Thoracic aorta (tissue), 2 donors: Measurements from ENCODE around the gene VGLL4. TPM values are rescaled to one million over a fixed set of nuclear protein-coding genes. Genes with fewer than 3 reads are reported as not detected.

Experiments
- ATAC-seq: fragments of 150-250 bp; one replicate; pipeline ENCODE4 v1.8.0; 2017; ENCODE audit warnings: low read depth; ENCODE audit not compliant: insufficient number of reproducible peaks, low FRiP score
- DNase-seq: peaks from one replicate; pipeline ENCODE4 v3.0.0-alpha.2; 2020; ENCODE audit warnings: low spot score
- H3K27ac ChIP-seq, 2 donors: fragments of 200-600 bp; sonication (generic); 1 replicate in 1 of 2; 2 replicates in 1 of 2; pipeline ENCODE4 v1.5.1; 2016; ENCODE audit warnings: mild to moderate bottlenecking in 2 of 2, moderate library complexity in 2 of 2
- H3K27me3 ChIP-seq: fragments of 200-600 bp; sonication (generic); replicated peaks from 2 replicates; pipeline ENCODE4 v1.6.0; 2016; ENCODE audit warnings: mild to moderate bottlenecking; ENCODE audit not compliant: insufficient read depth
- H3K36me3 ChIP-seq: fragments of 200-600 bp; sonication (generic); one replicate; pipeline ENCODE4 v1.5.1; 2016
- H3K4me1 ChIP-seq, 2 donors: fragments of 200-600 bp; sonication (generic); 1 replicate in 1 of 2; 2 replicates in 1 of 2; pipeline versions ENCODE4 v1.5.1 to v1.6.0; 2016; ENCODE audit warnings: low read depth in 2 of 2, mild to moderate bottlenecking in 1 of 2; ENCODE audit not compliant: control insufficient read depth in 1 of 2
- H3K4me3 ChIP-seq: fragments of 200-600 bp; sonication (generic); 2 replicates; pipeline ENCODE4 v1.5.1; 2016; ENCODE audit warnings: mild to moderate bottlenecking
- H3K9me3 ChIP-seq: fragments of 200-600 bp; sonication (generic); 2 replicates; pipeline ENCODE4 v1.5.1; 2016
- total RNA-seq, 2 donors: library from RNA; depleted of rRNA; stranded (reverse); fragments of >200 nt; gene quantifications; one replicate each; pipeline versions ENCODE4 v1.1.0 to v1.2.3, GENCODE V29; 2016
- TF ChIP-seq, protein P1 (sequence below): fragments of 200-600 bp; sonication (generic); IDR thresholded peaks from one replicate; pipeline ENCODE4 v1.5.1; 2019; ENCODE audit warnings: antibody characterized with exemption

VGLL4 gene, protein sequence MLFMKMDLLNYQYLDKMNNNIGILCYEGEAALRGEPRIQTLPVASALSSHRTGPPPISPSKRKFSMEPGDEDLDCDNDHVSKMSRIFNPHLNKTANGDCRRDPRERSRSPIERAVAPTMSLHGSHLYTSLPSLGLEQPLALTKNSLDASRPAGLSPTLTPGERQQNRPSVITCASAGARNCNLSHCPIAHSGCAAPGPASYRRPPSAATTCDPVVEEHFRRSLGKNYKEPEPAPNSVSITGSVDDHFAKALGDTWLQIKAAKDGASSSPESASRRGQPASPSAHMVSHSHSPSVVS
- total RNA-seq: 100 to 1,000 TPM; 113 to 114 TPM

DNA sequence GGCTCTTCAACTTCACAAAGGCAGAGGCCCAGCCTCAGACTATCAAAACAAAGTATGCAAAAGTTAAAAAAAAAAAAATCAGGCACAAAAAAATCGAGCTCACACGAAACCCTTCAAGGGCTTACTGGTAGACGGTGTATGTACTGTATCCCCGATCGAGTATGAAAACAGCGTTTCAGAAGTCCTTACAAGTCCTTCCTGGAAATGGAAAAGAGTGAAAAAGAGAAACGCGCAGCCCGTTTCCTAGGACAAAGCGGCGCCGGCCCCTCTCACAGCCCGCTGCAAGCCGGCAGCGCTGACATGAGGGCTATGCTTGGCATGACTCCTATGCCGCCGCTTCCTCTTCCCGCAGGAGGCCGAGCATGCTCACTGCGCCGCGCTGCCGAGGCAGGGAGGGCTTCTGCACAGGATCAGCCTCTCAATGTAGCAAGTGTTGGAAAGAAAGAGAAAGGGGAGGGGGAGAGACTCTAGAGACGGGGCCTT is at the start of gene VGLL4:
VGLL4 (minus strand) TSS at position 311 of the 483 bp plus-strand sequence. CDS start 397 bp downstream, outside the sequence.
- DNase-seq (peak; percentile 59), ATAC-seq (no peak)
- TF ChIP-seq, protein P1, sequence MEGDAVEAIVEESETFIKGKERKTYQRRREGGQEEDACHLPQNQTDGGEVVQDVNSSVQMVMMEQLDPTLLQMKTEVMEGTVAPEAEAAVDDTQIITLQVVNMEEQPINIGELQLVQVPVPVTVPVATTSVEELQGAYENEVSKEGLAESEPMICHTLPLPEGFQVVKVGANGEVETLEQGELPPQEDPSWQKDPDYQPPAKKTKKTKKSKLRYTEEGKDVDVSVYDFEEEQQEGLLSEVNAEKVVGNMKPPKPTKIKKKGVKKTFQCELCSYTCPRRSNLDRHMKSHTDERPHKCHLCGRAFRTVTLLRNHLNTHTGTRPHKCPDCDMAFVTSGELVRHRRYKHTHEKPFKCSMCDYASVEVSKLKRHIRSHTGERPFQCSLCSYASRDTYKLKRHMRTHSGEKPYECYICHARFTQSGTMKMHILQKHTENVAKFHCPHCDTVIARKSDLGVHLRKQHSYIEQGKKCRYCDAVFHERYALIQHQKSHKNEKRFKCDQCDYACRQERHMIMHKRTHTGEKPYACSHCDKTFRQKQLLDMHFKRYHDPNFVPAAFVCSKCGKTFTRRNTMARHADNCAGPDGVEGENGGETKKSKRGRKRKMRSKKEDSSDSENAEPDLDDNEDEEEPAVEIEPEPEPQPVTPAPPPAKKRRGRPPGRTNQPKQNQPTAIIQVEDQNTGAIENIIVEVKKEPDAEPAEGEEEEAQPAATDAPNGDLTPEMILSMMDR: peak; percentile 9
- Histone ChIP-seq H3K4me1 (peaks cover 23 to 40% of the 10 kb centered on the region in 2 donors), H3K36me3 (no peaks in the 10 kb centered on the region), H3K27me3 (no peaks in the 10 kb centered on the region), H3K27ac (peak within 1 kb of the TSS; percentile 89 to 96), H3K9me3 (no peaks in the 10 kb centered on the region), H3K4me3 (peak within 1 kb of the TSS; percentile 88)

DNA sequence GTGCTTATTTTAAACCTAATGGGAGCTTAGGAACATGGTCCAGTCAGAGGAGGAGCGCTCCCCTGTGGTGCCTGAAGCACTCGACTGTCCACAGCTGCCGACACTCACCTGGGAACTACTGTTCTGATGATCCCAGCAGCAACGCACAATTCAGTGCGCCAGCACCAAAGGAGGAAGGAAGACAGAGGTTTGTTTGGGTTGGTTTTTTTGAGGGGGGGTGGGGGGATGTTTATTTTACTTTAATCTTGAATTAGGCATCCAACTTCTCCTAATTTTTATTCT is 48.8 kb upstream of the VGLL4 start:
- TF ChIP-seq, protein P1: no peak
- H3K4me3 ChIP-seq: no peak overlapping the region
- no peak overlapping the region for H3K27ac ChIP-seq
- ATAC-seq: no peak
- H3K9me3 ChIP-seq: no peaks in the 10 kb centered on the region
- no peaks in the 10 kb centered on the region for H3K36me3 ChIP-seq
- H3K27me3 ChIP-seq: no peaks in the 10 kb centered on the region
- H3K4me1 ChIP-seq: peaks cover 8 to 33% of the 10 kb centered on the region in 2 donors
- DNase-seq: no peak

DNA sequence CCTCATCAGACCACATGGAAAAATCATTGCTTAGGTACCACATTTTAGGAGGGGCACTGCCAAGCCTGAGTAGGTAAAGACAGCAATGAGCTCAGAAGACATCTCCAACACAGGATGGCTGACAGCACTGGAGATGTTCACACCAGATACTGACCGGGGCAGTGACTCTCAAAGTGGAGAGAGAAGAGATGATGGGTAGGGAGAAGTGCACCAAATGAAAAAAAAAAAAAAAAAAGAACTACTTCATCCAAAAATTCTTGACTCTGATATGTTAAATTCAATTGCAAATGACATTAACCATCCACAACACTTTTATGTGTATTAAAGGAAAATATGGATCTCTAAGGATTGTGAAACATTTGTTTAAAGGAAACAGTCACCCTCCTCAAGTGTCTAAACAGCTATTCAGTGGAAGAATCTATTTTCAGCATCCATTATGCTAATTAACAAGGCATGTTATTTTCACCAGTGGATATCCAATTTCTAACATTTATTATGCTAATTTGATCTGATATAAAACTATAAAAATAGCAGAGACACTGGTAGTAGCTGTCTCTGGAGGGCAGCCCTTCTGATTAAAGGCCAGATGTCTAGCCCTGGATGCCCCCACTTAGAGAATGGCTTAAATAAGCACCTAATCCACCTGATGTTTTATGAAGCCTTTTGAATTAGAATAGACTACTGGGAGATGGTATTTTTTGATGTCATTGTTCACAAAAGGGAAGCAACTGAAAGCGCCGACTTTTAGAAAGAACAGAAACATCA is 48.2 kb upstream of the VGLL4 start:
- Histone ChIP-seq H3K27ac (no peak overlapping the region), H3K27me3 (no peaks in the 10 kb centered on the region), H3K4me1 (peaks cover 8 to 28% of the 10 kb centered on the region in 2 donors), H3K36me3 (no peaks in the 10 kb centered on the region), H3K9me3 (no peaks in the 10 kb centered on the region), H3K4me3 (no peak overlapping the region)
- DNase-seq (no peak), ATAC-seq (no peak)
- TF ChIP-seq, protein P1: no peak

DNA sequence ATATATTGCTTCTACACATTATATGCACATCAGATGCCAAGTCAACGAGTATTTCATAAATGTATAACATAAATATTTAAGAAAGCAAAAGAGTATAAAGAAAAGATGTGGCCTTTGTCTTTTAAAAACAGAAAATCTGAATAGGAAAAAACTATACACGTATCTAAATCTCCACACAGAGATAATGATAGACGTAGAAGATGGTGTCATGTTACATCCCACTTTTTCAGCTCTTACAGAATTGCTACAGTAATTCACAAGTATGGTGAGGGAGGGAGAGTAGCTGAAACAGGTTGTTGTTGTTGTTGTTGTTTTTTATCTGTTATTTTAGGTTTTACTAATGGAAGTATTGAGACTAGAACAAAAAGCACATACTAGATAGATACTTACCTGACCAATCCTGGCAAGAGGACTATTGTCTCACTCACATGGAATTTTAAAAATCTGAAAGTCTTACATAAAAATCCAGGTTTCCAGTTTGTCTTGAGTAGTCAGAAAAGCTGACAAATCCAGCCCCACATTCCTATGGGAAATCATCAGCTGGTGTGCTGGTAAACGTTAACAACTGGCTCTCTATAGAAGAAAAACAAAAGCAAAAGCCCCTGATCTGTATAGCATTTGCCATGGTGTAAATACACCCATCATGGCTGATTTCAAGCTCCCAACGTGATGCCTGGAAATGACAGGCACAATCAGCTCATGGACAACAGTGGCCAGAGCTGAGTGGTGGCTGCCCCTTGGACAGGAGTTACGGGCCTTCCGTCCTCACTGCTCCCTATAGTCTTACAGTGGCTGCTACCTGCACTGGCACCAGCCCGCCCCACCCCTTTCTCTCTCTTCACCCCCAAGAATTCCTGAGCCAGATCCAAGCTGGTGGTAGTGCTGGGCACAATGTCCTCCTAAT is 47.4 kb upstream of the VGLL4 start:
- no peak overlapping the region for H3K4me3 ChIP-seq
- peaks cover 8 to 24% of the 10 kb centered on the region in 2 donors for H3K4me1 ChIP-seq
- H3K27ac ChIP-seq: no peak overlapping the region
- no peaks in the 10 kb centered on the region for H3K9me3 ChIP-seq
- TF ChIP-seq, protein P1: no peak
- no peak for ATAC-seq
- no peaks in the 10 kb centered on the region for H3K27me3 ChIP-seq
- H3K36me3 ChIP-seq: no peaks in the 10 kb centered on the region
- DNase-seq: no peak
